Measurements from ENCODE around the gene THY1. TPM values are rescaled to one million over a fixed set of nuclear protein-coding genes. Genes with fewer than 3 reads are reported as not detected.

THY1 gene
- polyA plus RNA-seq, 10 donors, result 101 to 234 (median 128) TPM

DNA sequence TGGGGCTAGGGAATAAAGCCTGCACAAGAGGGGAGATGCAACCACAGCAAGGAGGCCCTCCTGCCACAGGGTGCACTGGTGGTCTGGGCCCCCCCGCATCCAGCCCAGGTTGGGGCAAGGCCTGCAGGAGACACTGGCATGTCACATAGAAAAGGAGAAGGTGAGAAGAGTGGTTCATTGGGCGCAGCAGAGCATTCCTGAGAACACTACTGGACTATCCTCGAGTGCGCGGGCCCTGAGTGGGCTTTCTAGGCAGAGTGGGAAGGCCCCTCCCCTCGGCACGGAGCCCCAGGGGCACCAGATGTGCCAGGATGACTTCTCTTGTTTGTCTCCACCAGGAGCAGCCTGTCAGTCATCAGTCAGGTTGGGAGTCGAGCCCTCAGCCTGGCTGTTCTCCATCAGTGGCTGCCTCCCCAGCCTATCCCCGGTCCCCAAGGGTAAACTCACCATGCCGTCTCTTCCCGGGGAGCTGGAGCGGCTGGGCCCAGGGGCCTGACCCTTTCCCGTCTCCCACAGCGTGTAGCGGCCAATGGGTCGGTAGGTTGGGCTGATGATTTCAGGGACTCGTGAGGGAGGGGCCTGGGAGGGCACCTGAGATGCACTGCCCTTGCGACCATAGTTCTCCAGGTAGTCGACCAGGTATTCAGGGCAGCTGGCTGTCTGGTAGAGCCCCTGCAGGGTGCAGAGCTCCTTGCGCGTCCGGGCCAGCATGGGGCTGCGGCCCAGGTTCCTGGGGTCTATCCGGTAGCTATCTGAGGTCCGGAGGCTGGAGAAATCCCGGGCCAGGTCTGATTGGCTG lies 50.5 kb downstream of the THY1 start:
- DNase-seq, result no peak

DNA sequence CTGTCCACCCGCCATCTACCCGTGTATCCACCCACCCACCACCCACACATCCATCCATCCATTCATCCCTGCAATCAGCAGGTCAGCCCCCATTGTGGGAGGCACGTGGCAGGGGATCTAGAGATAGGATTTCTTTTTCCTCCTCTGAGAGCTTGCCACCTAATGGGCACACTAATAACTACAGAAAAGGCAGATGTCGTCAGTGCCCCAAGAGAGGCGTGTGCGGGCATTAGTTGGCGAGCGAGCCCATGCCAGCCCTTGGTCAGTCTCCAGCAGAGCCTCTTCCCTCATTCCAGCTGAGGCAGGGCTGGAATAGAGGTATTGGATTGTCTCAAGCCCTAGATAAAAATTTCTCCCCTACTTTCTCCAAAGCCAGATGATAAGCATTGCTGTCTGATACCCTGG lies 51.2 kb downstream of the THY1 start:
- DNase-seq, result peak in 1 of 3 donors; percentile 66

DNA sequence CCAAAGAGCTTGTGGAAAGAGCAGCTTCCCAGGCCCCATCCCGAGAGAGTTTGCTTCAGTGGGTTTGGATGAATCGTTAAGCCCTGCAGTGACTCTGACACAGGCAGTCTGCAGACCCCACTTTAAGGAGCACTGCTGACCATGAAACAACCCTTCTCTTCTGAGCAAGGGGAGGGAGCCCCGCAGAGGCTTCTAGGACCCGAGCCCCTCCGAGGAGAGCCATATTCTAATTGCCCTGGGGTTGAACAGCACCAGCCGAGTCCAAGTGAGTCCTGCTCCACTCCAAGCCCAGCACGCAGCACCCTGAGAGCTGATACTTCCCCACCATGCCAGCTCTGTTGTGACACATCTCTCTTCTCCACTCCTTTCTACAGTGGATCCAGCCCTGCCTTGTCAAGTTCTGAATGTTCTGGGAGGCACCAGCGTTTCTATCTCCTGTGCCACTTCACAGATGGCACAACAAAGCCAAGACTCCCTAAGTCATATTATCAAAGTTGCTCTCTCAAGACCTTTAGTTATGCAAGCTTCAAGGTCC lies 51.8 kb downstream of the THY1 start:
- no peak for DNase-seq

DNA sequence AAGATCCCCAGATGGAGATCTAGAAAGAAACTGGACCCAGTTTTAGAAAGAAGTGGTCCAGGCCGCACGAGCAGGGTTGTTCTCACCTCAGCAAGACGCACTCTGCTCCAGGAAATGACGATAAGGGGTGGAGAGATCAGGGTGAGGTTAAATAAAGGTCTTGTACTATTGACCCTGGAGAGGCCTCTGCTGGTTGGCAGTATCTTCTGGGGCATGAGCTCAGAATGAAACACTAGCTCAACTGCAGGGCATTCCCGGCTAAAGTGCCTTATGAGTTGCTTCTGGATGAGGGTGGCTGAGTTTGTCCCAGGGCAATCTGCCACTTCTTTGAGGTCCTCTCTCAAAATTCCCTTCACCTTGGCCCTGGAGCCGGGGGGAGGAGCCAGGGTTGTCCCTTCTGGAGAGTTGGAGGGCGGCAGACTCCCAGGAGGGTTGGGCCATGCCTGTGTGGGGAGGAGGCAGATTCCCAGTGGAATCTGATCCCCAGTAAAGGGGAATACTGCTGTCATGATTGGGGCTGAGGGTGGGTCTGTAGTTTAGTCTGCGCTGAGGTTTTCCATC lies 52.4 kb downstream of the THY1 start:
- DNase-seq, result peak in 1 of 3 donors; percentile 29

DNA sequence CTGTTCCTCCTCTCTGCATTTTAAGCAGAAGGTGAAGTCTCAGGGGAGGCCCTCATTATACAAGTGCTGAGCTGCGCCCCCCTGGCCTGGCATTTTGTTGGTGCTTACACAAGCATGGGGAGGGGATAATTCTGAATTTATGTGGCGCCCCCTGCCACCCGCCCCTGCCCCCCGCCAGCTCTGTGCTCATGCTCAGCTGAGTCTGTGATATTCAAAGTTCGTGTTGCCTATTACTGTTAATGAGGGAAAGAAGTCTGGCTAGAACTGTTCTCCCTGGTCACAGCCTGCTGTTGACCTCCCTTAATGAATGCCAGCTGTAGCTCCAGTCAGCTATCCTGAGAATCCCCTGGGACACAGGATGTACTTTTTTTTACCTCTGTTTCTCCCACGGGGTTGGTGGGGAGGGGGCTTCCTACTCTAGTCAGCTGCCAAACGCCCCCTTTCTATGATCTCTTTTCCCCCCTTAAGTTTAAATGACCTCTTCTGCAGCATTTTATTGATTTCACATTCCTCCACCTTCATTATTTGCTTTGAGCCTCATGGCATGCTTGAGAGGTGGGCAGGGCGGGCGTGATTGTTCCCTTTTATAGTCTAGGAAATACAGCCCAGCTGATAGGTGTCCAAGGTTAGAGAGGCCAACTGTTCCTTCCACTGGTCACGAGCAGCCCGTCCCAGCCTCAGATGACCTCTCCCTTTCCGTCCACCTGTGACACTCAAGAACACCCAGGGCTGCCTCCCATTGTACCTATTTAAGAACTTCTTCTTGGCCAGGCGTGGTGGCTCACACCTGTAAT lies 53.6 kb downstream of the THY1 start:
- DNase-seq, result no peak

DNA sequence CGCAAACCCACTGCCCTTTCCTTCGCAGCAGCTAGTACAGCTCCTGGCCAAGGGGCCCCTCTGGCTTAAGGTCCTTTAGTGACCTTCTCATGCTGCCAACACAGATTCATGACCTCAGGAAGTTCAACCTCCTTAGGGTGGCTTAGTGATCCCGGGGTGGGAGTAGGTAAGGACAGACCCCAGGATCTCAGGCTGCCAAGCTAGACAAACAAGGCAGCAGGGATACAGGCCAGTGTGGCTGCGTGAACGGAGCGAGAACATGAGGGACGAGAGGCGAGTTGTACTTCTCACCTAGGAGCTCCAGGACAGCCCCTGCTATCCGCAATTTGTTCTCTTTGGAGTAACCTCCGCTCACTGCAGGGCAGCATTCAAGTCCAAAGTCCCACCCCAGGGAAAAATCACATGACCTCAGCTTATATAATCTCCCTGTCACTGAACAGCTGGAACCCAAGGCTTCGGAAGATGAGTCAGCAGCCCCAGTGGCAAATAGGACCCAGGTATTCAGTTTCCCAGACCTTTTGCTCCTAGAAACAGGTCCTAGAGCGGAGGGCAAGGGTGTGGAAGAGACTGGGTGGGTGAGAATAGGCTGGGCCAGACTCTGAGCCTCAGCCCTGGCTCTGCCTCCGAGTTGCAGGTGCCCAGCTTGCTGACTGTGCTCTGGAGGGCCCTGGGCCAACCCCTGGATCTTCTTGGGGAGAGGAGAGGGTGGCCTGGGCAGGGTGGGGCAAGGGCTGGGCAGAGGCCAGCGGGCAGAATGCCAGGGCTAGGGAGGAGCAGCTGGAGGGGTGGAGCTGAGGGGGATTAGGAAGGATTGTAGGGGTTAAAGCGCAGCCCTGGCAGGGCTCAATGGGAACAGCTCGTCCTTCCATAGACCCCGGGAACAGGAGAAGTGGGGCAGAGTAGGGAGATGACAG lies 54.6 kb downstream of the THY1 start:
- DNase-seq, result peak; percentile 73 to 83 (median 77)

DNA sequence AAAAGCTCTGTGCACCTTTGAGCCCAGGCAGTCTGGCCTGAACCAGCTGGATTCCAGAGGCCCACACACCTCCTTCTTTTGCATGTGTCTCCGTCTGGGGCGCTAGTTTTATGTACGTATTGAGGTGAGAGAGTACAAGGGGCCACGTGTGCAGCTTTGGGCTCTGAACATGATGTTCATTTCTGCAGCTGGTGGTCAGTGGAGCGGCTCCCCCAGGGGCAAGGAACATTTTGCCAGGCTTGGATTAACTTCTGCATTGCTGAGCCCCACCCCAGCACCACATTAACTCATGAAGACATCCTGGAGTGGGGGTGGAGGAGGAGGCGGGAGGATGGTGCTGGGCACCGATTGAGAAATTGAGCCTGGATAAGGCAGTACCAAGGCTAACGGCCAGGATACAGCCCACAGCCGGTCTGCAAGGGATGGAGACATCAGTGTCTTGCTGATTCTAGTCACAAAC lies 55.3 kb downstream of the THY1 start:
- peak in 1 of 3 donors; percentile 41 for DNase-seq

Other genes with a start within 250 kb of the THY1 start
- gene NHERF4, start 237.7 kb downstream of the THY1 start, polyA plus RNA-seq (ENCODE audit: insufficient read length in 10 of 10), result under 1 TPM in 5 of 10 donors, not detected in 5; 0.09 to 0.34 (median 0.22) TPM
- gene CBL, start 216.8 kb downstream of the THY1 start, polyA plus RNA-seq (ENCODE audit: insufficient read length in 10 of 10), result 10 to 100 TPM; 10.1 to 16.7 (median 13.2) TPM
- gene MCAM, start 106.0 kb downstream of the THY1 start, polyA plus RNA-seq (ENCODE audit: insufficient read length in 10 of 10), result 100 to 1,000 TPM; 177 to 226 (median 196) TPM
- gene RNF26, start 88.6 kb downstream of the THY1 start, polyA plus RNA-seq (ENCODE audit: insufficient read length in 10 of 10), result 10 to 100 TPM; 11.7 to 22.9 (median 16.1) TPM
- gene C1QTNF5, start 82.3 kb downstream of the THY1 start, polyA plus RNA-seq (ENCODE audit: insufficient read length in 10 of 10), result 10 to 100 TPM; 15.2 to 36.1 (median 25.4) TPM
- gene MFRP, start 76.5 kb downstream of the THY1 start, polyA plus RNA-seq (ENCODE audit: insufficient read length in 10 of 10), result under 1 TPM in 1 of 10 donors, not detected in 9; 0.07 TPM
- 10 to 100 TPM; 18.1 to 66.0 (median 44.8) TPM for gene USP2, start 41.5 kb downstream of the THY1 start, polyA plus RNA-seq (ENCODE audit: insufficient read length in 10 of 10)